ENCODE data around the gene MZB1. TPM values are rescaled to one million over a fixed set of nuclear protein-coding genes. Genes with fewer than 3 reads are reported as not detected.
A peak's percentile ranks its signal among the peaks of the same experiment; 100 is the strongest.

The MZB1 gene
- total and polyA plus RNA-seq, 2 of the 8 experiments (the other 6 are each of a cell fraction or from before 2014, with no cell fraction given) = 0.39 to 0.47 TPM

DNA sequence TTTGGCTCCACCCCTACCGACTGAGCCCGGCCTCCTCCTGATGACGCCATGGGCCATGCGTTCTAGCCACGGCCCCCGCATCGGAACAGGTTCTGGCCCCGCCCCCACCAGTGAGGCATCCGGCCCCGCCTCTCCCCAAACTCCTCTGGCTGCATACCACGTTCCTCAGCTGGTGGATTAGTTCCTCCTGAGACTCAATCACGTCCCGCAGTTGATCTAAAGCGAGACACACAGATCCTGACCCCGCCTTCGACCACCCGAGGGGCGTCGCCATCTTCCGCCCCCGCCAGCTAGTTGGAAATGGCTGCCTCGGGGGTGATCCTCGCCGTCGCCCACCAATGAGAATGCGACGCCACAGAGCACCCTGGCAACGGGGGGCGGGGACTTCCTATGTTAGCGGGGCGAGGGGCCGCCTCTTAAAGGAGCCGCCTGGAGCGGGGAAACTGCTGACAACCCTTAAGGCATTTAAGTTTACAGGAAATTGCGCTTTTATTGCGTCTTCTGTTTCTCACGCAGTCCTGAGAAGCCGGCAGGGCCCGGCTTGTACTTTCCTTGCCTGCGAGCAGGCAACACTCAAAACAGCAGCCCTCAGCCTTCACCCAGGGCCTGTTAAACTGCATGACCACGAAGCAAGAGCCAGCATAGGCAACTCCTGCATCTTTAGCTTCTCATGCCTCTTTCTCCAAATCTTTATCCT is 14.2 kb upstream of the MZB1 start, which contains the start of gene SPATA24 (continued):
- TF ChIP-seq MAFK (IDR thresholded peaks at IDR 0.05; ENCODE audit: low read depth, low read length) = no peak
- TF ChIP-seq CBX8 (IDR thresholded peaks at IDR 0.05; ENCODE audit: borderline replicate concordance, low read depth, low read length) = no peak
- no peak for TF ChIP-seq CEBPB (IDR thresholded peaks at IDR 0.05; ENCODE audit: low read depth, low read length)
- TF ChIP-seq, protein P1, sequence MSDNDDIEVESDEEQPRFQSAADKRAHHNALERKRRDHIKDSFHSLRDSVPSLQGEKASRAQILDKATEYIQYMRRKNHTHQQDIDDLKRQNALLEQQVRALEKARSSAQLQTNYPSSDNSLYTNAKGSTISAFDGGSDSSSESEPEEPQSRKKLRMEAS (IDR thresholded peaks at IDR 0.05) = peak; percentile 88
- no peak for TF ChIP-seq SRF (IDR thresholded peaks at IDR 0.05; ENCODE audit: low read depth, low read length)
- TF ChIP-seq NRF1 (IDR thresholded peaks at IDR 0.05; ENCODE audit: low read depth, low read length) = no peak
- TF ChIP-seq, protein P2, sequence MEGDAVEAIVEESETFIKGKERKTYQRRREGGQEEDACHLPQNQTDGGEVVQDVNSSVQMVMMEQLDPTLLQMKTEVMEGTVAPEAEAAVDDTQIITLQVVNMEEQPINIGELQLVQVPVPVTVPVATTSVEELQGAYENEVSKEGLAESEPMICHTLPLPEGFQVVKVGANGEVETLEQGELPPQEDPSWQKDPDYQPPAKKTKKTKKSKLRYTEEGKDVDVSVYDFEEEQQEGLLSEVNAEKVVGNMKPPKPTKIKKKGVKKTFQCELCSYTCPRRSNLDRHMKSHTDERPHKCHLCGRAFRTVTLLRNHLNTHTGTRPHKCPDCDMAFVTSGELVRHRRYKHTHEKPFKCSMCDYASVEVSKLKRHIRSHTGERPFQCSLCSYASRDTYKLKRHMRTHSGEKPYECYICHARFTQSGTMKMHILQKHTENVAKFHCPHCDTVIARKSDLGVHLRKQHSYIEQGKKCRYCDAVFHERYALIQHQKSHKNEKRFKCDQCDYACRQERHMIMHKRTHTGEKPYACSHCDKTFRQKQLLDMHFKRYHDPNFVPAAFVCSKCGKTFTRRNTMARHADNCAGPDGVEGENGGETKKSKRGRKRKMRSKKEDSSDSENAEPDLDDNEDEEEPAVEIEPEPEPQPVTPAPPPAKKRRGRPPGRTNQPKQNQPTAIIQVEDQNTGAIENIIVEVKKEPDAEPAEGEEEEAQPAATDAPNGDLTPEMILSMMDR (IDR thresholded peaks at IDR 0.05; ENCODE audit: control extremely low read depth in 1 of 3, insufficient read depth in 1 of 3, low read depth in 1 of 3, low read length in 3 of 3) = no peak
- no peak for TF ChIP-seq KDM1A (IDR thresholded peaks at IDR 0.05; ENCODE audit: borderline replicate concordance, low read length)
- TF ChIP-seq YY1 (IDR thresholded peaks at IDR 0.05; ENCODE audit: low read depth, low read length) = peak; percentile 97
- TF ChIP-seq KDM5A (IDR thresholded peaks at IDR 0.05; ENCODE audit: low read length) = no peak
- no peak for TF ChIP-seq SIX5 (IDR thresholded peaks at IDR 0.05; ENCODE audit: low read depth, low read length)
- no peak for TF ChIP-seq CBX5 (IDR thresholded peaks at IDR 0.05; ENCODE audit: low read depth, low read length)
- TF ChIP-seq EZH2 (IDR thresholded peaks at IDR 0.05; ENCODE audit: low read depth, low read length, severe bottlenecking) = no peak
- TF ChIP-seq RFX5 (IDR thresholded peaks at IDR 0.05; ENCODE audit: borderline replicate concordance, low read depth, low read length) = no peak
- no peak for TF ChIP-seq SP2 (IDR thresholded peaks at IDR 0.05; ENCODE audit: low read length)
- peak; percentile 40 to 95; a peak in 3 of 4 replicates for TF ChIP-seq SIN3A (conservative IDR thresholded peaks at IDR 0.05 in 1 of 2, IDR thresholded peaks at IDR 0.05 in 1 of 2; ENCODE audit: low read depth in 1 of 2, low read length in 2 of 2)
- no peak for TF ChIP-seq RNF2 (IDR thresholded peaks at IDR 0.05; ENCODE audit: borderline replicate concordance, low read depth, low read length, missing control alignments, poor library complexity, severe bottlenecking)
- TF ChIP-seq, protein P3, sequence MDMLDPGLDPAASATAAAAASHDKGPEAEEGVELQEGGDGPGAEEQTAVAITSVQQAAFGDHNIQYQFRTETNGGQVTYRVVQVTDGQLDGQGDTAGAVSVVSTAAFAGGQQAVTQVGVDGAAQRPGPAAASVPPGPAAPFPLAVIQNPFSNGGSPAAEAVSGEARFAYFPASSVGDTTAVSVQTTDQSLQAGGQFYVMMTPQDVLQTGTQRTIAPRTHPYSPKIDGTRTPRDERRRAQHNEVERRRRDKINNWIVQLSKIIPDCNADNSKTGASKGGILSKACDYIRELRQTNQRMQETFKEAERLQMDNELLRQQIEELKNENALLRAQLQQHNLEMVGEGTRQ (IDR thresholded peaks at IDR 0.05; ENCODE audit: low read length) = no peak
- no peak for TF ChIP-seq HDAC6 (IDR thresholded peaks at IDR 0.05; ENCODE audit: low read depth, low read length)
- TF ChIP-seq GTF2F1 (IDR thresholded peaks at IDR 0.05; ENCODE audit: borderline replicate concordance, low read depth, low read length) = no peak
- no peak for TF ChIP-seq TCF12 (IDR thresholded peaks at IDR 0.05; ENCODE audit: low read depth, low read length)
